ENCODE results near the gene SESN3. TPM values are rescaled to one million over a fixed set of nuclear protein-coding genes. Genes with fewer than 3 reads are reported as not detected.

The SESN3 gene
- total RNA-seq, 1 experiment from 2014 or later: 36.8 TPM

DNA sequence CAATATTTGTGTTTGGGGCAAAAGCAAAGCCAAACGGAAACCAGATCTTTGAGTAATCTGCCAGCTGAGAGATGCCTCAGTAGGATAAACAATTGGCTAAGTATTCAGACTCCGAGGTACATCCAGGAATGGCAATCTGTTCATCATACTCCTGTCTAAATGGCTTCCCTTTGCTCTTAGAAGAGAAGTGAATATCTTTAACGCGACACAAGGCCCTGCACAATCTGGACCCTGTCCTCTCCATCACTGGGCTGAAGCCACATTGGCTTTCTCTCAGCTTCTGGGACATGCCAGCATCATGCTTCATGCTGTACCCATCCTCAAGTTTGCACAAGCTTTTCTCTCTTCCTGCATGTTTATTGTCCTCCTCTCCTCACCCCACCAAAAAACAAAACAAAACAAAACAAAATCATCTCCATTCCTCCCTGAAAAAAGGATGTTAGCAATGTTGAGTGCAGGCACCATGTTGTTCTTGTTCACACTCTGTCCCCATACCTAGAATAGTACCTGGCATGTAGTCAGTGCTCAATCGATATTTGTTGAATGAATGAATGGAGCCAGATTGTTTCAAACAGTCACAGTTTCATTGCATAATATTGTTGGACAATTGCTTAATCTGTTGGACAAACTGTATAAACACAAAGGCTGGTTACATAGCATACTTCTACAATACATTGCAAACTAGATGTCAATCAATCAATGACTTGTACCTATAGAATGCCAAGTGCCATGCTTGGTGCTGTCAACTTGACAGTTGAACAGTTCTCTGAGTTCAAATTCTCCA, 38.2 kb upstream of the SESN3 start:
- no peak overlapping the region for H3K23ac ChIP-seq (ENCODE audit: insufficient read length, low read depth, low read length)
- Mint-ChIP-seq H3K27me3 (ENCODE audit: low read depth) (no peaks in the 10 kb centered on the region), H3K4me3 (no peak overlapping the region), H3K27ac (no peak overlapping the region), H3K9me3 (peaks cover 0 to 5% of the 10 kb centered on the region in 2 experiments; a peak in 2 of 5 replicates), H3K36me3 (ENCODE audit: insufficient read depth in 1 of 3, low read depth in 3 of 3) (peaks cover 0 to 4% (median 0%) of the 10 kb centered on the region in 3 experiments; a peak in 2 of 7 replicates), H3K4me1 (peaks cover 12 to 15% of the 10 kb centered on the region in 2 experiments)
- no peak overlapping the region for H3K4me2 ChIP-seq (ENCODE audit: insufficient read depth, insufficient read length, low read length)
- no peak overlapping the region for H2BK5ac ChIP-seq (ENCODE audit: insufficient read length, low read length)
- H3K79me2 ChIP-seq (ENCODE audit: insufficient read depth, low read length): no peaks in the 10 kb centered on the region
- H2AFZ ChIP-seq (ENCODE audit: low read length): no peak overlapping the region
- no peak overlapping the region for H2BK20ac ChIP-seq (ENCODE audit: low read depth, low read length, poor library complexity, severe bottlenecking)
- no peak overlapping the region for H2AK5ac ChIP-seq (ENCODE audit: insufficient read length, low read length)
- H2BK15ac ChIP-seq (ENCODE audit: low read depth, low read length): no peak overlapping the region
- no peak overlapping the region for H2BK120ac ChIP-seq (ENCODE audit: low read depth, low read length, poor library complexity, severe bottlenecking)
- TF ChIP-seq, protein P1, sequence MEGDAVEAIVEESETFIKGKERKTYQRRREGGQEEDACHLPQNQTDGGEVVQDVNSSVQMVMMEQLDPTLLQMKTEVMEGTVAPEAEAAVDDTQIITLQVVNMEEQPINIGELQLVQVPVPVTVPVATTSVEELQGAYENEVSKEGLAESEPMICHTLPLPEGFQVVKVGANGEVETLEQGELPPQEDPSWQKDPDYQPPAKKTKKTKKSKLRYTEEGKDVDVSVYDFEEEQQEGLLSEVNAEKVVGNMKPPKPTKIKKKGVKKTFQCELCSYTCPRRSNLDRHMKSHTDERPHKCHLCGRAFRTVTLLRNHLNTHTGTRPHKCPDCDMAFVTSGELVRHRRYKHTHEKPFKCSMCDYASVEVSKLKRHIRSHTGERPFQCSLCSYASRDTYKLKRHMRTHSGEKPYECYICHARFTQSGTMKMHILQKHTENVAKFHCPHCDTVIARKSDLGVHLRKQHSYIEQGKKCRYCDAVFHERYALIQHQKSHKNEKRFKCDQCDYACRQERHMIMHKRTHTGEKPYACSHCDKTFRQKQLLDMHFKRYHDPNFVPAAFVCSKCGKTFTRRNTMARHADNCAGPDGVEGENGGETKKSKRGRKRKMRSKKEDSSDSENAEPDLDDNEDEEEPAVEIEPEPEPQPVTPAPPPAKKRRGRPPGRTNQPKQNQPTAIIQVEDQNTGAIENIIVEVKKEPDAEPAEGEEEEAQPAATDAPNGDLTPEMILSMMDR (conservative IDR thresholded peaks at IDR 0.05): no peak
- H3K14ac ChIP-seq (ENCODE audit: insufficient read depth, low read length): no peak overlapping the region
- H3K4ac ChIP-seq (ENCODE audit: low read depth, low read length): no peak overlapping the region
- no peaks in the 10 kb centered on the region for H3K23me2 ChIP-seq (ENCODE audit: insufficient read length, low read depth, low read length, poor library complexity, severe bottlenecking)
- no peak overlapping the region for H3K18ac ChIP-seq (ENCODE audit: insufficient read length, low read depth, low read length)
- DNase-seq: no peak
- no peak overlapping the region for H4K91ac ChIP-seq (ENCODE audit: insufficient read length, low read depth, low read length)
- H3K56ac ChIP-seq (ENCODE audit: insufficient read length, low read depth, low read length): no peak overlapping the region
- no peaks in the 10 kb centered on the region for H3K27me3 ChIP-seq (ENCODE audit: insufficient read depth, low read length)
- no peak overlapping the region for H3K27ac ChIP-seq (ENCODE audit: insufficient read length, low read depth, low read length)
- no CpG with 5 or more reads among the region's 5 CpGs for WGBS (ENCODE audit: extremely low coverage, insufficient read length, low lambda C conversion rate)
- H4K5ac ChIP-seq (ENCODE audit: insufficient read length, low read depth, low read length): no peak overlapping the region
- no peaks in the 10 kb centered on the region for H4K20me1 ChIP-seq (ENCODE audit: control insufficient read depth, insufficient read depth, insufficient read length)
- H3T11ph ChIP-seq (ENCODE audit: low read length): no peak overlapping the region
- no peaks in the 10 kb centered on the region for H3K79me1 ChIP-seq (ENCODE audit: insufficient read depth, low read depth, low read length, poor library complexity, severe bottlenecking)
- H3K4me1 ChIP-seq (ENCODE audit: insufficient read depth, low read length): peaks cover 3% of the 10 kb centered on the region
- H2BK12ac ChIP-seq (ENCODE audit: insufficient read length, low read depth, low read length): no peak overlapping the region
- H3K9ac ChIP-seq (ENCODE audit: extremely low read depth, insufficient read length, low read length): no peak overlapping the region
- no peak overlapping the region for H4K8ac ChIP-seq (replicated peaks; ENCODE audit: insufficient read length, low read depth, low read length)
- H3K9me3 ChIP-seq (ENCODE audit: control insufficient read depth, low read depth, low read length): no peaks in the 10 kb centered on the region

All from H9 (cell line).